K562 (cell line): Measurements from ENCODE around the gene SLC17A9. TPM values are rescaled to one million over a fixed set of nuclear protein-coding genes. Genes with fewer than 3 reads are reported as not detected.
A peak's percentile ranks its signal among the peaks of the same experiment; 100 is the strongest.

Experiments
- BHLHE40 ChIP-seq: IDR thresholded peaks from 2 replicates; pipeline ENCODE4 v1.6.1; 2011; ENCODE audit warnings: low read length, improper control_type of control experiment
- C11orf30 ChIP-seq: fragments of 450-650 bp; IDR thresholded peaks from 2 replicates; pipeline ENCODE4 v1.6.1; 2016; ENCODE audit warnings: low read depth, mild to moderate bottlenecking
- CREB1 ChIP-seq, 2 experiments: sonication (generic) in 1 of 2; formaldehyde crosslinking in 1 of 2; IDR thresholded peaks; 2 replicates each; pipeline versions ENCODE4 v1.6.1 to v1.8.0; 2012 to 2022; ENCODE audit warnings: inconsistent platforms in 1 of 2, mild to moderate bottlenecking in 1 of 2, missing genetic modification reagents in 1 of 2, moderate library complexity in 1 of 2
- CSDE1 ChIP-seq, 2 experiments: fragments of 450-650 bp; IDR thresholded peaks; 2 replicates each; pipeline ENCODE4 v1.6.1; 2016; ENCODE audit warnings: mild to moderate bottlenecking in 1 of 2
- DDX20 ChIP-seq: fragments of 450-650 bp; IDR thresholded peaks from 2 replicates; pipeline ENCODE4 v1.6.1; 2016; ENCODE audit warnings: missing genetic modification characterization, low read depth, mild to moderate bottlenecking, missing compliant biosample characterization, moderate library complexity
- ESRRA ChIP-seq: fragments of 450-650 bp; IDR thresholded peaks from 2 replicates; pipeline ENCODE4 v1.6.1; 2014; ENCODE audit warnings: low read depth, mild to moderate bottlenecking, moderate library complexity, borderline replicate concordance
- FOXJ3 ChIP-seq: sonication (generic); formaldehyde crosslinking; IDR thresholded peaks from 2 replicates; pipeline ENCODE4 v1.4.0; 2020; ENCODE audit warnings: mild to moderate bottlenecking, missing genetic modification reagents
- GATAD2B ChIP-seq: fragments of 450-650 bp; IDR thresholded peaks from 2 replicates; pipeline ENCODE4 v1.6.1; 2017; ENCODE audit warnings: mild to moderate bottlenecking, borderline replicate concordance
- HDAC6 ChIP-seq: IDR thresholded peaks from 2 replicates; pipeline ENCODE4 v1.6.1; 2012; ENCODE audit warnings: low read depth, mild to moderate bottlenecking, control low read depth, inconsistent platforms, low read length, moderate library complexity
- ILK ChIP-seq: fragments of 450-650 bp; IDR thresholded peaks from 2 replicates; pipeline ENCODE4 v1.6.1; 2016; ENCODE audit warnings: missing genetic modification characterization, low read depth, mild to moderate bottlenecking, missing compliant biosample characterization, moderate library complexity, borderline replicate concordance
- LCOR ChIP-seq: sonication (generic); formaldehyde crosslinking; IDR thresholded peaks from 2 replicates; pipeline ENCODE4 v1.8.0; 2022; ENCODE audit warnings: mild to moderate bottlenecking, missing genetic modification reagents
- MTA2 ChIP-seq: fragments of 450-650 bp; IDR thresholded peaks from 2 replicates; pipeline ENCODE4 v1.6.1; 2016; ENCODE audit warnings: low read depth
- MXI1 ChIP-seq: IDR thresholded peaks from 2 replicates; pipeline ENCODE4 v1.6.1; 2011; ENCODE audit warnings: low read depth, mild to moderate bottlenecking, improper control_type of control experiment, low read length
- NEUROD1 ChIP-seq: fragments of 150-350 bp; IDR thresholded peaks from 2 replicates; pipeline ENCODE4 v1.6.1; 2014; ENCODE audit warnings: borderline replicate concordance, low read length, low read depth; ENCODE audit not compliant: partially characterized antibody
- PHF20 ChIP-seq: fragments of 450-650 bp; IDR thresholded peaks from 2 replicates; pipeline ENCODE4 v1.6.1; 2018; ENCODE audit not compliant: partially characterized antibody
- PML ChIP-seq: IDR thresholded peaks from 2 replicates; pipeline ENCODE4 v1.6.1; 2012; ENCODE audit warnings: low read length, inconsistent platforms
- POLR2AphosphoS5 ChIP-seq: IDR thresholded peaks from 2 replicates; pipeline ENCODE4 v1.6.1; 2011; ENCODE audit warnings: mild to moderate bottlenecking, low read depth, low read length, moderate library complexity; ENCODE audit not compliant: control insufficient read depth, insufficient read depth
- PRMT5 ChIP-seq: sonication (generic); formaldehyde crosslinking; IDR thresholded peaks from 2 replicates; pipeline ENCODE4 v1.5.0; 2020; ENCODE audit warnings: missing genetic modification reagents
- PYGO2 ChIP-seq: fragments of 450-650 bp; IDR thresholded peaks from 2 replicates; pipeline ENCODE4 v1.6.1; 2016; ENCODE audit warnings: mild to moderate bottlenecking, missing genetic modification characterization, moderate library complexity, missing compliant biosample characterization
- SIRT6 ChIP-seq: IDR thresholded peaks from one replicate; pipeline ENCODE4 v1.6.1; 2012; ENCODE audit warnings: low read depth, mild to moderate bottlenecking, control low read depth, inconsistent platforms, low read length, moderate library complexity
- SMAD3 ChIP-seq: fragments of 450-650 bp; formaldehyde crosslinking; conservative IDR thresholded peaks from 2 replicates; pipeline ENCODE4 v1.4.0; 2020; ENCODE audit warnings: mild to moderate bottlenecking
- SMARCA5 ChIP-seq: fragments of 450-650 bp; IDR thresholded peaks from 2 replicates; pipeline ENCODE4 v1.6.1; 2016
- SMARCC2 ChIP-seq: fragments of 450-650 bp; IDR thresholded peaks from 2 replicates; pipeline ENCODE4 v1.6.1; 2017; ENCODE audit warnings: antibody characterized with exemption, moderate library complexity, mild to moderate bottlenecking, low read depth
- TARDBP ChIP-seq: fragments of 450-650 bp; IDR thresholded peaks from 2 replicates; pipeline ENCODE4 v1.6.1; 2016
- XRCC4 ChIP-seq: IDR thresholded peaks from one replicate; pipeline ENCODE4 v1.6.1; 2011; ENCODE audit not compliant: insufficient read depth, insufficient read length; ENCODE audit errors: extremely low read depth
- ZBED1 ChIP-seq: IDR thresholded peaks from 2 replicates; pipeline ENCODE4 v1.6.1; 2014
- ZNF224 ChIP-seq: sonication (generic); formaldehyde crosslinking; IDR thresholded peaks from 2 replicates; pipeline ENCODE4 v1.8.0; 2022; ENCODE audit warnings: mild to moderate bottlenecking, missing genetic modification reagents
- ZNF561 ChIP-seq: fragments of 450-650 bp; formaldehyde crosslinking; conservative IDR thresholded peaks from 2 replicates; pipeline ENCODE4 v1.4.0; 2020; ENCODE audit warnings: mild to moderate bottlenecking, moderate library complexity
- ZNF707 ChIP-seq: fragments of 250-450 bp; sonication (Bioruptor Pico); conservative IDR thresholded peaks from 2 replicates; pipeline ENCODE4 v1.8.0; 2022; ENCODE audit warnings: inconsistent platforms, mild to moderate bottlenecking, moderate library complexity
- ZNF740 ChIP-seq, 3 experiments: fragments of 200-800 bp in 1 of 3; sonication (Bioruptor generic) in 1 of 3; sonication (generic) in 1 of 3; formaldehyde crosslinking in 1 of 3; IDR thresholded peaks; 2 replicates each; pipeline versions ENCODE4 v1.6.1 to v1.8.0; 2016 to 2022; ENCODE audit warnings: mild to moderate bottlenecking in 2 of 3, missing compliant biosample characterization in 2 of 3, missing genetic modification characterization in 2 of 3, missing genetic modification reagents in 1 of 3
- ZNF764 ChIP-seq: fragments of 250-450 bp; sonication (Bioruptor Pico); IDR thresholded peaks from 2 replicates; pipeline ENCODE4 v1.4.0; 2020; ENCODE audit warnings: low read depth, mild to moderate bottlenecking, moderate library complexity
- ZNF785 ChIP-seq: fragments of 250-450 bp; sonication (Bioruptor Pico); IDR thresholded peaks from 2 replicates; pipeline ENCODE4 v1.4.0; 2020; ENCODE audit warnings: mild to moderate bottlenecking
- polyA plus RNA-seq, 8 experiments: library from polyadenylated mRNA; depleted of rRNA in 4 of 8; stranded (reverse) in 5 of 8; unstranded in 3 of 8; fragments of >200 nt; fragmentation: Nextera tagmentation in 2 of 8; fragmentation: Illumina TruSeq in 1 of 8; extraction: Ambion mirVana in 2 of 8; extraction: Trizol in 1 of 8; gene quantifications; 2 replicates each; pipeline versions ENCODE4 v1.2.1 to v1.2.3, GENCODE V29; 2011 to 2014; ENCODE audit warnings: inconsistent platforms in 1 of 8, missing spikeins in 1 of 8
- total RNA-seq, 7 experiments: library from RNA; depleted of rRNA in 6 of 7; stranded (reverse); fragments of >200 nt in 6 of 7; fragmentation: Illumina TruSeq in 2 of 7; extraction: Trizol in 2 of 7; gene quantifications; 2 replicates each; pipeline versions ENCODE4 v1.2.1 to v1.2.3, GENCODE V29; 2011 to 2021; ENCODE audit warnings: low replicate concordance in 1 of 7

The SLC17A9 gene
- total and polyA plus RNA-seq, 9 of the 15 experiments (the other 6 are each of a cell fraction or from before 2014, with no cell fraction given) = 0.04 to 0.31 TPM; not detected in 7

DNA sequence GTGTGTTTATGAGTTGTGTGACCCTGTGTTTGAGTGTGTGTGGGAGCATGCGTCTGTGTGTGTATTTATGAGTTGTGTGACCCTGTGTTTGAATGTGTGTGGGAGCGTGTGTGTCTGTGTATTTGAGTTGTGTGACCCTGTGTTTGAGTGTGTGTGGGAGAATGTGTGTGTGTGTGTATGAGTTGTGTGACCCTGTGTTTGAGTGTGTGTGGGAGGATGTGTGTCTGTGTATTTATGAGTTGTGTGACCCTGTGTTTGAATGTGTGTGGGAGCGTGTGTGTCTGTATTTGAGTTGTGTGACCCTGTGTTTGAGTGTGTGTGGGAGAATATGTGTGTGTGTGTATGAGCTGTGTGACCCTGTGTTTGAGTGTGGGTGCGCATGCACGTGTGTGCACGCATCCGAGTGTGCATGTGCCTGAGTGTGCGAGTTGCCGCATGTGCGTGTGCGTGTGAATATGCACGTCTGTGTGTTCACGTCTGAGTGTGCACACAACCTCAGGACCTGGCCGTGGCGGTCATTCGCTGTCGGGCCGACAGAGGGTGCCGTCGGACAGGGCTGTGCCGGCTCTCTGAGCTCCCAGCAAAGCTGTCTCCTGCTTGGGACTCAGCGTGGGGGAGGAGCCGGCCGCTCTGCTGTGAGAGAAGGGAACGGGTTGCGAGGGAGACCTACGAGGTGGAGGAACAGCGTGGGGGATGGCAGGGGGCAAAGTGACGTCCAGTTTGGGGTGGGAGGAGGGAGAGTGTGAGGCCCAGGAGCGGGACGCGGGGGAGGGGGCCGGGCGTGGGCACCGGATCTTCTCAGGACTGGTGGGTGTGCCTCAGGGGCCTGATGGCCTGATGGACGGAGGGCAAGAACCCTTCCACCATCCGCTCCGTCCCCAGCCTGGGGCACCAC lies 19.7 kb downstream of the SLC17A9 start (continued):
- no peak for TF ChIP-seq CSDE1 (IDR thresholded peaks at IDR 0.05)
- no peak for TF ChIP-seq XRCC4
- no peak for TF ChIP-seq ZNF764 (CRISPR knock-in tag)
- TF ChIP-seq ZNF561 (CRISPR knock-in tag) = no peak
- TF ChIP-seq SMAD3 = no peak
- TF ChIP-seq DDX20 = no peak
- TF ChIP-seq BHLHE40 = peak; percentile 50; the same call in 1 of the 2 replicates
- TF ChIP-seq SIRT6 = no peak
- no peak for TF ChIP-seq ILK (tag)
- no peak for TF ChIP-seq LCOR (CRISPR knock-in tag)
- TF ChIP-seq ZNF707 (CRISPR knock-in tag) = no peak
- TF ChIP-seq ZNF224 = no peak
- 0 out of 2 replicates have a peak, but pooled peaks have one; percentile 45 for TF ChIP-seq TARDBP
- TF ChIP-seq MTA2 = no peak
- peak; percentile 55; the same call in 1 of the 2 replicates for TF ChIP-seq SMARCA5
- TF ChIP-seq FOXJ3 (CRISPR knock-in tag) = no peak
- no peak for TF ChIP-seq POLR2AphosphoS5
- TF ChIP-seq PML = no peak
- peak; percentile 33 for TF ChIP-seq PHF20
- peak; percentile 45; the same call in 1 of the 2 replicates for TF ChIP-seq ESRRA
- TF ChIP-seq ZNF740 (CRISPR knock-in tag; IDR thresholded peaks at IDR 0.05) = no peak
- no peak for TF ChIP-seq ZNF740 (tag; IDR thresholded peaks at IDR 0.05)
- TF ChIP-seq PRMT5 (CRISPR knock-in tag) = no peak
- TF ChIP-seq ZNF785 (CRISPR knock-in tag) = no peak
- no peak for TF ChIP-seq PYGO2
- TF ChIP-seq GATAD2B = no peak
- TF ChIP-seq C11orf30 = no peak
- TF ChIP-seq SMARCC2 = no peak
- no peak for TF ChIP-seq HDAC6
- no peak for TF ChIP-seq NEUROD1
- no peak for TF ChIP-seq CREB1 (IDR thresholded peaks at IDR 0.05)
- no peak for TF ChIP-seq CREB1 (CRISPR knock-in tag; IDR thresholded peaks at IDR 0.05)
- TF ChIP-seq ZBED1 = no peak
- no peak for TF ChIP-seq MXI1
